ENCODE measurements around the gene DEPDC1B. TPM values are rescaled to one million over a fixed set of nuclear protein-coding genes. Genes with fewer than 3 reads are reported as not detected.

The DEPDC1B gene
- total RNA-seq, 1 donor from 2014 or later, result 0.30 TPM

- Histone ChIP-seq H3K4me3 (no peak overlapping the region), H3K36me3 (no peaks in the 10 kb centered on the region), H3K9me3 (replicated peaks) (peaks cover 5% of the 10 kb centered on the region), H3K27me3 (ENCODE audit: low read depth) (no peaks in the 10 kb centered on the region), H3K4me1 (no peaks in the 10 kb centered on the region), H3K27ac (replicated peaks) (no peak overlapping the region)
- no peak for DNase-seq
- intact Hi-C loops (cut with micrococcal nuclease), result no loop called here
- TF ChIP-seq, protein P1, sequence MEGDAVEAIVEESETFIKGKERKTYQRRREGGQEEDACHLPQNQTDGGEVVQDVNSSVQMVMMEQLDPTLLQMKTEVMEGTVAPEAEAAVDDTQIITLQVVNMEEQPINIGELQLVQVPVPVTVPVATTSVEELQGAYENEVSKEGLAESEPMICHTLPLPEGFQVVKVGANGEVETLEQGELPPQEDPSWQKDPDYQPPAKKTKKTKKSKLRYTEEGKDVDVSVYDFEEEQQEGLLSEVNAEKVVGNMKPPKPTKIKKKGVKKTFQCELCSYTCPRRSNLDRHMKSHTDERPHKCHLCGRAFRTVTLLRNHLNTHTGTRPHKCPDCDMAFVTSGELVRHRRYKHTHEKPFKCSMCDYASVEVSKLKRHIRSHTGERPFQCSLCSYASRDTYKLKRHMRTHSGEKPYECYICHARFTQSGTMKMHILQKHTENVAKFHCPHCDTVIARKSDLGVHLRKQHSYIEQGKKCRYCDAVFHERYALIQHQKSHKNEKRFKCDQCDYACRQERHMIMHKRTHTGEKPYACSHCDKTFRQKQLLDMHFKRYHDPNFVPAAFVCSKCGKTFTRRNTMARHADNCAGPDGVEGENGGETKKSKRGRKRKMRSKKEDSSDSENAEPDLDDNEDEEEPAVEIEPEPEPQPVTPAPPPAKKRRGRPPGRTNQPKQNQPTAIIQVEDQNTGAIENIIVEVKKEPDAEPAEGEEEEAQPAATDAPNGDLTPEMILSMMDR (IDR thresholded peaks at IDR 0.05; ENCODE audit: borderline replicate concordance), result no peak
Observed at GRCh38 chr5:60551829-60552228, 148.1 kb downstream of the DEPDC1B start.

- no peaks in the 10 kb centered on the region for H3K4me1 ChIP-seq
- H3K27me3 ChIP-seq (ENCODE audit: low read depth), result no peaks in the 10 kb centered on the region
- H3K4me3 ChIP-seq, result no peak overlapping the region
- intact Hi-C loops (cut with micrococcal nuclease), result no loop called here
- H3K36me3 ChIP-seq, result no peaks in the 10 kb centered on the region
- TF ChIP-seq, protein P1 (IDR thresholded peaks at IDR 0.05; ENCODE audit: borderline replicate concordance), result no peak
- peaks cover 5% of the 10 kb centered on the region for H3K9me3 ChIP-seq (replicated peaks)
- no peak for DNase-seq
- no peak overlapping the region for H3K27ac ChIP-seq (replicated peaks)
Observed at GRCh38 chr5:60551250-60551649, 148.7 kb downstream of the DEPDC1B start.

- Histone ChIP-seq H3K27me3 (ENCODE audit: low read depth) (no peaks in the 10 kb centered on the region), H3K4me1 (no peaks in the 10 kb centered on the region), H3K9me3 (replicated peaks) (peaks cover 1% of the 10 kb centered on the region), H3K27ac (replicated peaks) (no peak overlapping the region), H3K36me3 (no peaks in the 10 kb centered on the region), H3K4me3 (no peak overlapping the region)
- no peak for DNase-seq
- TF ChIP-seq, protein P1 (IDR thresholded peaks at IDR 0.05; ENCODE audit: borderline replicate concordance), result no peak
- intact Hi-C loops (cut with micrococcal nuclease), result no loop called here
Observed at GRCh38 chr5:60550311-60550710, 149.7 kb downstream of the DEPDC1B start.

- no peak overlapping the region for H3K27ac ChIP-seq (replicated peaks)
- no peaks in the 10 kb centered on the region for H3K4me1 ChIP-seq
- no peak for DNase-seq
- no peaks in the 10 kb centered on the region for H3K9me3 ChIP-seq (replicated peaks)
- no peaks in the 10 kb centered on the region for H3K36me3 ChIP-seq
- no peaks in the 10 kb centered on the region for H3K27me3 ChIP-seq (ENCODE audit: low read depth)
- intact Hi-C loops (cut with micrococcal nuclease), result no loop called here
- TF ChIP-seq, protein P1 (IDR thresholded peaks at IDR 0.05; ENCODE audit: borderline replicate concordance), result no peak
- no peak overlapping the region for H3K4me3 ChIP-seq
Observed at GRCh38 chr5:60549841-60550240, 150.1 kb downstream of the DEPDC1B start.

Other genes with a start within 250 kb of the DEPDC1B start
- gene ELOVL7, start 144.1 kb upstream of the DEPDC1B start, total RNA-seq, result 0.19 TPM
- 5.9 TPM for gene ERCC8, start 244.9 kb upstream of the DEPDC1B start, total RNA-seq
- gene NDUFAF2, start 245.0 kb upstream of the DEPDC1B start, total RNA-seq, result 37.6 TPM

Data from left ventricle myocardium inferior (tissue), 1 donor.